HCT116 (cell line): Measurements from ENCODE around the gene DKK3. TPM values are rescaled to one million over a fixed set of nuclear protein-coding genes. Genes with fewer than 3 reads are reported as not detected.
A peak's percentile ranks its signal among the peaks of the same experiment; 100 is the strongest.

ENCODE experiments used
- ATAC-seq: fragments of 200-7000 bp; cut with Tn5 transposase; 2 replicates; pipeline ENCODE4 v1.9.1; 2020; ENCODE audit warnings: mild to moderate bottlenecking, moderate library complexity
- BruUV-seq: library from RNA; stranded (reverse); fragments of 400-500 nt; replicated peaks from 2 replicates; lab custom pipeline; 2021; lab: Mats Ljungman, UMichigan
- CTCF ChIA-PET: fragments of 300-600 bp; sonication (Branson Sonifier 250); formaldehyde crosslinking; loops from one replicate; lab custom pipeline; 2021; ENCODE audit warnings: antibody characterized with exemption; lab: Charles Lee
- POLR2A ChIA-PET: fragments of 300-600, 350-600 bp; sonication (Branson Sonifier 250); formaldehyde crosslinking; loops from one replicate; lab custom pipeline; 2021; ENCODE audit warnings: antibody characterized with exemption; lab: Charles Lee
- RAD21 ChIA-PET, 2 experiments: fragments of 300-600 bp; sonication (Branson Sonifier 250); formaldehyde crosslinking; loops; one replicate each; lab custom pipeline; 2023; ENCODE audit warnings: low total read pairs in 2 of 2; ENCODE audit not compliant: uncharacterized antibody in 2 of 2, unreplicated experiment in 2 of 2, low non-redundant PET in 1 of 2; lab: Charles Lee
- DNase-seq: peaks from one replicate; pipeline ENCODE4 v3.0.0-alpha.2; 2010; ENCODE audit warnings: low read depth, low spot score
- H2AFZ ChIP-seq: fragments of 200-600 bp; shearing (Covaris generic), sonication (generic); 2 replicates; pipeline ENCODE4 v1.6.1; 2017; ENCODE audit warnings: low read depth, mixed run types, mixed read lengths, antibody characterized with exemption, low read length; ENCODE audit not compliant: poor library complexity, severe bottlenecking
- H3K27ac ChIP-seq: 2 replicates; pipeline ENCODE4 v1.5.1; 2012; ENCODE audit warnings: low read depth, low read length
- H3K27me3 ChIP-seq: fragments of 200-600 bp; sonication (generic); 2 replicates; pipeline ENCODE4 v1.6.1; 2016; ENCODE audit warnings: mixed run types, low read length, mixed read lengths; ENCODE audit not compliant: insufficient read depth
- H3K36me3 ChIP-seq, 2 experiments: fragments of 200-500 bp in 1 of 2; fragments of 200-600 bp in 1 of 2; sonication (Bioruptor generic) in 1 of 2; sonication (generic) in 1 of 2; 2 replicates each; pipeline versions ENCODE4 v1.5.1 to v1.6.1; 2014 to 2016; ENCODE audit warnings: low read length in 2 of 2, inconsistent platforms in 1 of 2, mixed read lengths in 1 of 2, mixed run types in 1 of 2; ENCODE audit not compliant: insufficient read depth in 2 of 2, control insufficient read depth in 1 of 2
- H3K4me1 ChIP-seq, 2 experiments: fragments of 200-600 bp in 1 of 2; sonication (generic) in 1 of 2; 2 replicates each; pipeline versions ENCODE4 v1.5.1 to v1.6.1; 2012 to 2017; ENCODE audit warnings: low read length in 2 of 2, inconsistent platforms in 1 of 2, mild to moderate bottlenecking in 1 of 2, mixed read lengths in 1 of 2, mixed run types in 1 of 2, moderate library complexity in 1 of 2; ENCODE audit not compliant: insufficient read depth in 2 of 2, control insufficient read depth in 1 of 2
- H3K4me2 ChIP-seq: fragments of 200-600 bp; sonication (generic); 2 replicates; pipeline ENCODE4 v1.6.1; 2017; ENCODE audit warnings: mixed run types, low read length, mixed read lengths
- H3K4me3 ChIP-seq, 2 experiments: fragments of 200-600 bp in 1 of 2; sonication (generic) in 1 of 2; replicated peaks in 1 of 2; 2 replicates each; pipeline ENCODE4 v1.5.1; 2011 to 2016; ENCODE audit warnings: low read length in 2 of 2, control low read depth in 1 of 2, low read depth in 1 of 2, mild to moderate bottlenecking in 1 of 2, mixed read lengths in 1 of 2, mixed run types in 1 of 2
- H3K79me2 ChIP-seq: fragments of 200-600 bp; sonication (generic); 2 replicates; pipeline ENCODE4 v1.6.1; 2017; ENCODE audit warnings: mild to moderate bottlenecking, mixed run types, low read length, moderate library complexity, mixed read lengths; ENCODE audit not compliant: insufficient read depth
- H3K9ac ChIP-seq: fragments of 200-600 bp; sonication (generic); 2 replicates; pipeline ENCODE4 v1.6.1; 2016; ENCODE audit warnings: low read length, mixed read lengths
- H3K9me2 ChIP-seq: fragments of 200-600 bp; sonication (generic), shearing (Covaris generic); 2 replicates; pipeline ENCODE4 v1.6.1; 2017; ENCODE audit warnings: mixed run types, mild to moderate bottlenecking, moderate library complexity; ENCODE audit not compliant: insufficient read depth
- H3K9me3 ChIP-seq, 2 experiments: fragments of 200-500 bp in 1 of 2; fragments of 200-600 bp in 1 of 2; sonication (Bioruptor generic) in 1 of 2; sonication (generic) in 1 of 2; 2 replicates each; pipeline ENCODE4 v1.6.1; 2014 to 2017; ENCODE audit warnings: low read length in 2 of 2, mixed read lengths in 2 of 2, inconsistent platforms in 1 of 2, low read depth in 1 of 2, mild to moderate bottlenecking in 1 of 2, mixed run types in 1 of 2, moderate library complexity in 1 of 2; ENCODE audit not compliant: control insufficient read depth in 1 of 2, insufficient read depth in 1 of 2
- H4K20me1 ChIP-seq: fragments of 200-600 bp; sonication (generic), shearing (Covaris generic); 2 replicates; pipeline ENCODE4 v1.6.1; 2017; ENCODE audit warnings: mixed run types, mild to moderate bottlenecking, moderate library complexity; ENCODE audit not compliant: insufficient read depth
- ATF3 ChIP-seq: IDR thresholded peaks from 2 replicates; pipeline ENCODE4 v1.6.1; 2012
- CBX3 ChIP-seq: IDR thresholded peaks from 2 replicates; pipeline ENCODE4 v1.6.1; 2012; ENCODE audit warnings: low read depth
- CEBPB ChIP-seq: IDR thresholded peaks from 2 replicates; pipeline ENCODE4 v1.6.1; 2012; ENCODE audit warnings: low read depth
- CTCF ChIP-seq, 3 experiments: fragments of 200-600 bp in 1 of 3; sonication (generic) in 1 of 3; IDR thresholded peaks in 2 of 3; conservative IDR thresholded peaks in 1 of 3; 2 replicates each; pipeline ENCODE4 v1.5.1; 2012 to 2017; ENCODE audit warnings: low read depth in 2 of 3, low read length in 2 of 3, antibody characterized with exemption in 1 of 3, borderline replicate concordance in 1 of 3, control low read depth in 1 of 3, mild to moderate bottlenecking in 1 of 3, mixed read lengths in 1 of 3, mixed run types in 1 of 3, moderate library complexity in 1 of 3; ENCODE audit not compliant: insufficient read depth in 1 of 3
- EGR1 ChIP-seq: IDR thresholded peaks from 2 replicates; pipeline ENCODE4 v1.6.1; 2012; ENCODE audit warnings: low read depth
- EZH2 ChIP-seq: fragments of 200-600 bp; sonication (generic); IDR thresholded peaks from 2 replicates; pipeline ENCODE4 v1.6.1; 2017; ENCODE audit warnings: antibody characterized with exemption, mixed run types
- FOSL1 ChIP-seq: IDR thresholded peaks from 2 replicates; pipeline ENCODE4 v1.6.1; 2012; ENCODE audit warnings: low read depth
- JUND ChIP-seq: IDR thresholded peaks from 2 replicates; pipeline ENCODE4 v1.6.1; 2012
- MAX ChIP-seq: IDR thresholded peaks from 2 replicates; pipeline ENCODE4 v1.6.1; 2012
- POLR2A ChIP-seq: IDR thresholded peaks from 2 replicates; pipeline ENCODE4 v1.7.0; 2011; ENCODE audit warnings: borderline replicate concordance; ENCODE audit not compliant: insufficient read depth, insufficient read length; ENCODE audit errors: extremely low read depth
- POLR2AphosphoS5 ChIP-seq: IDR thresholded peaks from 2 replicates; pipeline ENCODE4 v1.6.1; 2011; ENCODE audit warnings: mild to moderate bottlenecking, low read depth, low read length, moderate library complexity
- RAD21 ChIP-seq: IDR thresholded peaks from 2 replicates; pipeline ENCODE4 v1.6.1; 2012; ENCODE audit warnings: low read depth, mild to moderate bottlenecking
- REST ChIP-seq: IDR thresholded peaks from 2 replicates; pipeline ENCODE4 v1.6.1; 2012; ENCODE audit warnings: low read depth
- SIN3A ChIP-seq: IDR thresholded peaks from 2 replicates; pipeline ENCODE4 v1.6.1; 2012; ENCODE audit warnings: low read depth
- SRF ChIP-seq: IDR thresholded peaks from 2 replicates; pipeline ENCODE4 v1.6.1; 2012; ENCODE audit warnings: low read depth
- TCF7L2 ChIP-seq: IDR thresholded peaks from 2 replicates; pipeline ENCODE4 v1.7.0; 2011; ENCODE audit warnings: borderline replicate concordance, inconsistent platforms; ENCODE audit not compliant: insufficient read depth, insufficient read length; ENCODE audit errors: extremely low read depth
- YY1 ChIP-seq: IDR thresholded peaks from 2 replicates; pipeline ENCODE4 v1.6.1; 2011; ENCODE audit warnings: low read length, low read depth, moderate library complexity, mild to moderate bottlenecking; ENCODE audit not compliant: insufficient replicate concordance; ENCODE audit errors: extremely low read depth
- ZBTB33 ChIP-seq: IDR thresholded peaks from 2 replicates; pipeline ENCODE4 v1.6.1; 2011; ENCODE audit warnings: mild to moderate bottlenecking, low read length, moderate library complexity; ENCODE audit not compliant: insufficient replicate concordance; ENCODE audit errors: extremely low read depth
- ZFX ChIP-seq: fragments of 450-650 bp; IDR thresholded peaks from 2 replicates; pipeline ENCODE4 v1.6.1; 2017
- ZNF274 ChIP-seq: fragments of 200-500 bp; sonication (Bioruptor generic); IDR thresholded peaks from 2 replicates; pipeline ENCODE4 v1.6.1; 2014; ENCODE audit warnings: mild to moderate bottlenecking, low read depth, low read length, inconsistent platforms
- intact Hi-C: fragments of 100-400 bp; cut with micrococcal nuclease; formaldehyde crosslinking; loops from 2 replicates; pipeline ENCODE4 v1.10.0; 2022
- total RNA-seq: library from RNA; stranded (reverse); gene quantifications from one replicate; pipeline ENCODE4 v1.2.1, GENCODE V29; 2021; ENCODE audit not compliant: unreplicated experiment

The DKK3 gene
- total RNA-seq, 1 experiment from 2014 or later: 0.49 TPM

- POLR2A ChIA-PET: no interaction called here
Measured at GRCh38 chr11:11978098-11978637, 30.3 kb downstream of the DKK3 start.

More at GRCh38 chr11:11978098-11978637, 30.3 kb downstream of the DKK3 start:
- H4K20me1 ChIP-seq: no peaks in the 10 kb centered on the region
- TF ChIP-seq SRF (no peak), ZNF274 (no peak), EZH2 (no peak), RAD21 (no peak), MAX (no peak), ZBTB33 (no peak), CTCF (IDR thresholded peaks at IDR 0.05 in 2 of 3, conservative IDR thresholded peaks at IDR 0.05 in 1 of 3; ENCODE audit: borderline replicate concordance in 1 of 3, insufficient read depth in 1 of 3, low read depth in 2 of 3, low read length in 2 of 3) (no peak), YY1 (no peak), JUND (no peak), EGR1 (no peak), POLR2A (no peak), ZFX (no peak), TCF7L2 (no peak), SIN3A (no peak), POLR2AphosphoS5 (no peak), REST (no peak), CBX3 (no peak), ATF3 (no peak), FOSL1 (no peak), CEBPB (no peak)
- TF ChIP-seq, all 23 proteins: peak for 0
- intact Hi-C loops: no loop called here
- Histone ChIP-seq H2AFZ (no peak overlapping the region), H3K79me2 (no peaks in the 10 kb centered on the region), H3K4me2 (peak overlapping the region; percentile 79), H3K4me3 (no peak overlapping the region), H3K9me2 (no peaks in the 10 kb centered on the region), H3K27me3 (no peaks in the 10 kb centered on the region), H3K4me1 (peaks cover 25 to 44% of the 10 kb centered on the region in 2 experiments), H3K27ac (no peak overlapping the region), H3K9me3 (no peaks in the 10 kb centered on the region; a peak in 1 of 4 replicates), H3K9ac (no peak overlapping the region), H3K36me3 (no peaks in the 10 kb centered on the region)
- BruUV-seq: no TSS peak
- RAD21 ChIA-PET: interaction anchor here in 1 of 2 experiments (0.7 kb wide), 1 partner anchor 48 kb away, joined by 3 read pairs; no protein-coding TSS in a partner anchor
- ATAC-seq (no peak), DNase-seq (no peak)
- CTCF ChIA-PET: interaction anchor here (1.0 to 3.0 kb wide), 2 partner anchors 12 to 13 kb away, joined by 4 to 15 read pairs; no protein-coding TSS in a partner anchor
